ENCODE data around the gene HMCN2.

The HMCN2 gene

GRCh38 chr9:130311408-130312140 is 46.0 kb downstream of the HMCN2 start:
- DNase-seq, result no peak

- no peak for DNase-seq
Measured at GRCh38 chr9:130313103-130313858, 47.7 kb downstream of the HMCN2 start.

GRCh38 chr9:130315446-130316226 is 50.1 kb downstream of the HMCN2 start:
- no peak for DNase-seq

- DNase-seq, result no peak
Measured at GRCh38 chr9:130316430-130316829, 50.9 kb downstream of the HMCN2 start.

GRCh38 chr9:130319300-130319699 is 53.7 kb downstream of the HMCN2 start:
- no peak for DNase-seq

- DNase-seq, result no peak
Measured at GRCh38 chr9:130319944-130320712, 54.6 kb downstream of the HMCN2 start.

GRCh38 chr9:130320723-130321481 is 55.3 kb downstream of the HMCN2 start:
- no peak for DNase-seq

- no peak for DNase-seq
Measured at GRCh38 chr9:130321539-130321938, 56.0 kb downstream of the HMCN2 start.

GRCh38 chr9:130323051-130323745 is 57.6 kb downstream of the HMCN2 start:
- DNase-seq, result no peak

GRCh38 chr9:130325921-130326320 is 60.4 kb downstream of the HMCN2 start:
- DNase-seq, result no peak

- no peak for DNase-seq
Measured at GRCh38 chr9:130327070-130327780, 61.7 kb downstream of the HMCN2 start.

- no peak for DNase-seq
Measured at GRCh38 chr9:130327781-130328348, 62.3 kb downstream of the HMCN2 start.

GRCh38 chr9:130328349-130328801 is 62.8 kb downstream of the HMCN2 start:
- DNase-seq, result no peak

- no peak for DNase-seq
Measured at GRCh38 chr9:130329061-130329460, 63.5 kb downstream of the HMCN2 start.

GRCh38 chr9:130330202-130330862 is 64.8 kb downstream of the HMCN2 start:
- DNase-seq, result no peak

GRCh38 chr9:130331061-130331460 is 65.5 kb downstream of the HMCN2 start:
- DNase-seq, result no peak

- no peak for DNase-seq
Measured at GRCh38 chr9:130331573-130331972, 66.0 kb downstream of the HMCN2 start.

GRCh38 chr9:130332384-130332926 is 66.9 kb downstream of the HMCN2 start:
- DNase-seq, result no peak

- no peak for DNase-seq
Measured at GRCh38 chr9:130333041-130333711, 67.6 kb downstream of the HMCN2 start.

All from bone marrow (tissue), 2 donors.